ENCODE data around the gene DPY19L3.
A peak's percentile ranks its signal among the peaks of the same experiment; 100 is the strongest.

Gene DPY19L3

DNA sequence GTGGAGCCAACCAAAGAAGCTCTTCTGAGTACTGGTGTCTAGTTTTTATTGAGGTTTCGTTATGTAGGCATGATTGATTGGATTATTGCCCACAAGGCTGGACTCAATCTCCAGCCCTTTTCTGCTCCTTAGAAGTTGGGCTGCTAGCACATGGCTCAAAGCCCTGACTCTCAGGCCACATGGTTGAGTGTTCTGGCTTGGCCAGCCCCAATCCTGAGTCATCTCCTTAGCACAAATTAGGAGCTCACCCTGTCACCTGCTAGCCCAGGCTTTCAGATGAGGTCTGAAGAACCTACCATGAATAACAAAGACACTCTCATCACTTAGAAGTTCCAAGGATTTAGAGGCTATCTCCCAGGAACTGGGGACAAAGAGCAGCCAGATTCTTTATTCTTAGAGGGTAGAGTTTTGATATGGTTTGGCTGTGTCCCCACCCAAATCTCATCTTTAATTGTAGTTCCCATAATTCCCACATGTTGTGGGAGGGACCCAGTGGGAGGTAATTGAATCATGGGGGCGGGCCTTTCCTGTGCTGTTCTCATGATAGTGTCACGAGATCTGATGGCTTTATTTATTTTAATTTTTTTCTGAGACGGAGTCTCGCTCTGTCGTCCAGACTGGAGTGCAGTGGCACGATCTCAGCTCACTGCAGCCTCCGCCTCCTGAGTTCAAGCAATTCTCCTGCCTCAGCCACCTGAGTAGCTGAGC is 11.3 kb downstream of the DPY19L3 start:
- Histone ChIP-seq H3K79me2 (ENCODE audit: insufficient read depth, low read length) (no peaks in the 10 kb centered on the region), H3K27me3 (ENCODE audit: insufficient read depth, low read length, poor library complexity, severe bottlenecking) (no peaks in the 10 kb centered on the region), H2AFZ (ENCODE audit: low read length) (no peak overlapping the region), H3K36me3 (ENCODE audit: insufficient read depth, low read length) (peaks cover 14% of the 10 kb centered on the region), H3K9me3 (ENCODE audit: insufficient read depth, low read depth, low read length) (no peaks in the 10 kb centered on the region), H3K9ac (ENCODE audit: low read depth, low read length, poor library complexity, severe bottlenecking) (no peak overlapping the region), H4K20me1 (ENCODE audit: insufficient read depth, low read length, poor library complexity, severe bottlenecking) (no peaks in the 10 kb centered on the region), H3F3A (ENCODE audit: low read depth) (no peaks in the 10 kb centered on the region), H3K4me1 (ENCODE audit: insufficient read depth, low read length, poor library complexity, severe bottlenecking) (peaks cover 5% of the 10 kb centered on the region), H3K4me2 (ENCODE audit: low read depth, low read length, poor library complexity, severe bottlenecking) (no peak overlapping the region), H3K9me2 (replicated peaks; ENCODE audit: low read depth, low read length) (no peaks in the 10 kb centered on the region), H3K4me3 (ENCODE audit: low read length, poor library complexity, severe bottlenecking) (no peak overlapping the region)
- TF ChIP-seq EZH2phosphoT487 (IDR thresholded peaks at IDR 0.05; ENCODE audit: borderline replicate concordance), result no peak
- TF ChIP-seq, protein P1, sequence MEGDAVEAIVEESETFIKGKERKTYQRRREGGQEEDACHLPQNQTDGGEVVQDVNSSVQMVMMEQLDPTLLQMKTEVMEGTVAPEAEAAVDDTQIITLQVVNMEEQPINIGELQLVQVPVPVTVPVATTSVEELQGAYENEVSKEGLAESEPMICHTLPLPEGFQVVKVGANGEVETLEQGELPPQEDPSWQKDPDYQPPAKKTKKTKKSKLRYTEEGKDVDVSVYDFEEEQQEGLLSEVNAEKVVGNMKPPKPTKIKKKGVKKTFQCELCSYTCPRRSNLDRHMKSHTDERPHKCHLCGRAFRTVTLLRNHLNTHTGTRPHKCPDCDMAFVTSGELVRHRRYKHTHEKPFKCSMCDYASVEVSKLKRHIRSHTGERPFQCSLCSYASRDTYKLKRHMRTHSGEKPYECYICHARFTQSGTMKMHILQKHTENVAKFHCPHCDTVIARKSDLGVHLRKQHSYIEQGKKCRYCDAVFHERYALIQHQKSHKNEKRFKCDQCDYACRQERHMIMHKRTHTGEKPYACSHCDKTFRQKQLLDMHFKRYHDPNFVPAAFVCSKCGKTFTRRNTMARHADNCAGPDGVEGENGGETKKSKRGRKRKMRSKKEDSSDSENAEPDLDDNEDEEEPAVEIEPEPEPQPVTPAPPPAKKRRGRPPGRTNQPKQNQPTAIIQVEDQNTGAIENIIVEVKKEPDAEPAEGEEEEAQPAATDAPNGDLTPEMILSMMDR (conservative IDR thresholded peaks at IDR 0.05; ENCODE audit: low read length), result no peak

GRCh38 chr19:32418155-32418554 is 12.6 kb downstream of the DPY19L3 start:
- Histone ChIP-seq H2AFZ (ENCODE audit: low read length) (no peak overlapping the region), H3F3A (ENCODE audit: low read depth) (no peaks in the 10 kb centered on the region; the same call in 1 of the 2 replicates), H3K4me2 (ENCODE audit: low read depth, low read length, poor library complexity, severe bottlenecking) (no peak overlapping the region), H3K4me3 (ENCODE audit: low read length, poor library complexity, severe bottlenecking) (no peak overlapping the region), H3K36me3 (ENCODE audit: insufficient read depth, low read length) (peaks cover 12% of the 10 kb centered on the region), H3K9me3 (ENCODE audit: insufficient read depth, low read depth, low read length) (no peaks in the 10 kb centered on the region), H3K9ac (ENCODE audit: low read depth, low read length, poor library complexity, severe bottlenecking) (no peak overlapping the region), H3K4me1 (ENCODE audit: insufficient read depth, low read length, poor library complexity, severe bottlenecking) (peaks cover 16% of the 10 kb centered on the region), H3K27me3 (ENCODE audit: insufficient read depth, low read length, poor library complexity, severe bottlenecking) (no peaks in the 10 kb centered on the region), H3K9me2 (replicated peaks; ENCODE audit: low read depth, low read length) (no peaks in the 10 kb centered on the region), H4K20me1 (ENCODE audit: insufficient read depth, low read length, poor library complexity, severe bottlenecking) (no peaks in the 10 kb centered on the region), H3K79me2 (ENCODE audit: insufficient read depth, low read length) (no peaks in the 10 kb centered on the region)
- TF ChIP-seq, protein P1 (conservative IDR thresholded peaks at IDR 0.05; ENCODE audit: low read length), result no peak
- no peak for TF ChIP-seq EZH2phosphoT487 (IDR thresholded peaks at IDR 0.05; ENCODE audit: borderline replicate concordance)

DNA sequence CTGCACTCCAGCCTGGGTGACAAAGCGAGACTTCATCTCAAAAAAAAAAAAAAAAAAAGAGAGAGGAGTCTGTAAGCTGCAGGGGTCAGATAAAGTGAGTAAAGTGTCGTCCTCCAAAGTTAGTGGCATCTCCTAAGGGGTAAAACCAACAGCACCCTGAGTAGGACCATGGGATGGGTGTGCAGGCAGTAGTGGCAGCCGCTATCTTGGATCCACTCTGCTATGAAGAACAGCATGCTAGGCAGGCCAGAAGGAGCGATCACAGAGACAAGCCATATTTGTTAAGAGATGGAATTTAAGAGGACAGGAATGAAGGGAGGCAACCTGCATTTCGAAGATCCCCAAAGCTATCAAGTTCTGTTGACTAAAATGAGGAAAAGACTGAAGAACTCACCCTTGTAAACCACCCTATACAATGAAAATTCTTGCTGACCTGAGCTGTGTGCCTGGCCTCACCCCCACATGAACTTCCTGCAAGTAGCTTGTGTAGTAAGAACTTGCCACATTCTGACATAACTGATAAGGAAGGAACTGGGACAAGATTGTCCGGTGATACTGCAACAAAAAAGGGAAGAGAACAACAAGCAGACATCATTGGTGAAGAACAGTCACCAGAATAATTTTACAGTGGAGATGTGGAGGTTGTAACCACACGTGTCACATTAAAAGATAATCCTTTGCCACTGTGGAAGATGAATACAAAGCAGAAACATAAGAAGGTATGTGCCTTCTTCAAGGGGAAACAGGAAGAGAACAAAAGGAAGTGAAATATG is 16.2 kb downstream of the DPY19L3 start:
- TF ChIP-seq, protein P1 (conservative IDR thresholded peaks at IDR 0.05; ENCODE audit: low read length), result no peak
- no peak for TF ChIP-seq EZH2phosphoT487 (IDR thresholded peaks at IDR 0.05; ENCODE audit: borderline replicate concordance)
- Histone ChIP-seq H3K4me3 (ENCODE audit: low read length, poor library complexity, severe bottlenecking) (peak overlapping the region; percentile 41), H3K27me3 (ENCODE audit: insufficient read depth, low read length, poor library complexity, severe bottlenecking) (no peaks in the 10 kb centered on the region), H3K4me1 (ENCODE audit: insufficient read depth, low read length, poor library complexity, severe bottlenecking) (peaks cover 16% of the 10 kb centered on the region), H3K9me3 (ENCODE audit: insufficient read depth, low read depth, low read length) (no peaks in the 10 kb centered on the region), H2AFZ (ENCODE audit: low read length) (peak overlapping the region; percentile 53), H3K79me2 (ENCODE audit: insufficient read depth, low read length) (no peaks in the 10 kb centered on the region), H3K4me2 (ENCODE audit: low read depth, low read length, poor library complexity, severe bottlenecking) (peak overlapping the region; percentile 63), H3K9me2 (replicated peaks; ENCODE audit: low read depth, low read length) (no peaks in the 10 kb centered on the region), H4K20me1 (ENCODE audit: insufficient read depth, low read length, poor library complexity, severe bottlenecking) (no peaks in the 10 kb centered on the region), H3K9ac (ENCODE audit: low read depth, low read length, poor library complexity, severe bottlenecking) (peak overlapping the region; percentile 7), H3K36me3 (ENCODE audit: insufficient read depth, low read length) (peaks cover 3% of the 10 kb centered on the region; the same call in 1 of the 2 replicates), H3F3A (ENCODE audit: low read depth) (no peaks in the 10 kb centered on the region; the same call in 1 of the 2 replicates)

Data from Loucy (cell line).